Hepatocyte (in vitro differentiated cells): ENCODE data around the gene DACT3. TPM values are rescaled to one million over a fixed set of nuclear protein-coding genes. Genes with fewer than 3 reads are reported as not detected.

Source experiments
- DNase-seq: peaks from one replicate; pipeline ENCODE4 v3.0.0-alpha.2; 2016; ENCODE audit warnings: low spot score
- H2AFZ ChIP-seq: fragments of 200-600 bp; sonication (generic); 2 replicates; pipeline ENCODE4 v1.6.0; 2016; ENCODE audit warnings: antibody characterized with exemption, mild to moderate bottlenecking
- H3K27ac ChIP-seq: fragments of 200-600 bp; sonication (generic); 2 replicates; pipeline ENCODE4 v1.5.1; 2016; ENCODE audit warnings: mild to moderate bottlenecking
- H3K27me3 ChIP-seq: fragments of 200-600 bp; sonication (generic); 2 replicates; pipeline ENCODE4 v1.6.1; 2016
- H3K36me3 ChIP-seq: fragments of 200-600 bp; sonication (generic); replicated peaks from 2 replicates; pipeline ENCODE4 v1.5.1; 2016; ENCODE audit warnings: low read depth; ENCODE audit not compliant: insufficient read depth
- H3K4me1 ChIP-seq: fragments of 200-600 bp; sonication (generic); 2 replicates; pipeline ENCODE4 v1.5.1; 2016; ENCODE audit warnings: mild to moderate bottlenecking, moderate library complexity; ENCODE audit not compliant: insufficient read depth
- H3K4me2 ChIP-seq: fragments of 200-600 bp; sonication (generic); 2 replicates; pipeline ENCODE4 v1.6.0; 2016
- H3K4me3 ChIP-seq: fragments of 200-600 bp; sonication (generic); 2 replicates; pipeline ENCODE4 v1.5.1; 2016; ENCODE audit warnings: mild to moderate bottlenecking
- H3K79me2 ChIP-seq: fragments of 200-600 bp; sonication (generic); 2 replicates; pipeline ENCODE4 v1.6.0; 2017; ENCODE audit warnings: mild to moderate bottlenecking
- H3K9me2 ChIP-seq: fragments of 200-600 bp; sonication (generic); replicated peaks from 2 replicates; pipeline ENCODE4 v1.6.0; 2017; ENCODE audit warnings: mild to moderate bottlenecking; ENCODE audit not compliant: insufficient read depth
- H3K9me3 ChIP-seq: fragments of 200-600 bp; sonication (generic); 2 replicates; pipeline ENCODE4 v1.5.1; 2016; ENCODE audit warnings: low read depth, mild to moderate bottlenecking
- H4K20me1 ChIP-seq: fragments of 200-600 bp; sonication (generic); 2 replicates; pipeline ENCODE4 v1.6.0; 2016; ENCODE audit warnings: mild to moderate bottlenecking; ENCODE audit not compliant: insufficient read depth, poor library complexity, severe bottlenecking
- CTCF ChIP-seq: fragments of 200-600 bp; sonication (generic); IDR thresholded peaks from 2 replicates; pipeline ENCODE4 v1.5.1; 2016; ENCODE audit warnings: antibody characterized with exemption, mild to moderate bottlenecking; ENCODE audit not compliant: poor library complexity
- EZH2 ChIP-seq: fragments of 200-600 bp; sonication (generic); IDR thresholded peaks from 2 replicates; pipeline ENCODE4 v1.6.1; 2016; ENCODE audit warnings: antibody characterized with exemption, mild to moderate bottlenecking, borderline replicate concordance
- EZH2phosphoT487 ChIP-seq: fragments of 200-600 bp; sonication (generic); IDR thresholded peaks from one replicate; pipeline ENCODE4 v1.6.1; 2018; ENCODE audit warnings: antibody characterized with exemption, mild to moderate bottlenecking, low read depth, moderate library complexity; ENCODE audit not compliant: unreplicated experiment, severe bottlenecking
- WGBS: methylation state at CpG from one replicate; pipeline ENCODE4 v1.1.6; 2016; ENCODE audit warnings: low lambda C conversion rate; ENCODE audit errors: missing lambda C conversion rate; 5-methylcytosine and 5-hydroxymethylcytosine counted together
- polyA plus RNA-seq: library from polyadenylated mRNA; unstranded; fragments of >200 nt; fragmentation: Nextera tagmentation; extraction: Ambion mirVana; gene quantifications from 2 replicates; pipeline ENCODE4 v1.2.1, GENCODE V29; 2016
- total RNA-seq: library from RNA; depleted of rRNA; stranded (reverse); fragments of >200 nt; gene quantifications from 2 replicates; pipeline ENCODE4 v1.2.3, GENCODE V29; 2014

DACT3 gene
- total and polyA plus RNA-seq, 2 experiments from 2014 or later = 18.4 TPM

GRCh38 chr19:46602392-46603194 is 58.4 kb downstream of the DACT3 start:
- Histone ChIP-seq H3K4me2 (peak overlapping the region; percentile 87), H3K27ac (peak overlapping the region; percentile 97), H3K9me2 (no peaks in the 10 kb centered on the region), H3K27me3 (no peaks in the 10 kb centered on the region), H3K79me2 (peaks cover 61% of the 10 kb centered on the region), H3K36me3 (no peaks in the 10 kb centered on the region), H3K4me3 (peak overlapping the region; percentile 100), H4K20me1 (peaks cover 45% of the 10 kb centered on the region), H3K4me1 (peaks cover 16% of the 10 kb centered on the region), H3K9me3 (no peaks in the 10 kb centered on the region), H2AFZ (no peak overlapping the region)
- 21% methylated on average over 23 of the region's 23 CpGs for WGBS
- DNase-seq = peak; percentile 25
- no peak for TF ChIP-seq EZH2
- TF ChIP-seq CTCF = no peak
- no peak for TF ChIP-seq EZH2phosphoT487

GRCh38 chr19:46601318-46602224 is 59.4 kb downstream of the DACT3 start, which contains the start of gene CALM3:
CALM3 (plus strand) TSS chr19:46601330; CDS start chr19:46601435, 105 bp downstream.
- H3K79me2 ChIP-seq = peaks cover 54% of the 10 kb centered on the region
- H4K20me1 ChIP-seq = peaks cover 35% of the 10 kb centered on the region
- 2% methylated on average over 27 of the region's 51 CpGs for WGBS
- H3K27me3 ChIP-seq = no peaks in the 10 kb centered on the region
- H3K4me3 ChIP-seq = peak within 1 kb of the TSS; percentile 100
- H3K4me1 ChIP-seq = peaks cover 16% of the 10 kb centered on the region
- no peaks in the 10 kb centered on the region for H3K9me3 ChIP-seq
- peak; percentile 25 for DNase-seq
- H3K27ac ChIP-seq = peak within 1 kb of the TSS; percentile 97
- no peaks in the 10 kb centered on the region for H3K9me2 ChIP-seq
- H2AFZ ChIP-seq = peak within 1 kb of the TSS; percentile 86
- TF ChIP-seq CTCF = no peak
- TF ChIP-seq EZH2 = no peak
- no peak for TF ChIP-seq EZH2phosphoT487
- peak within 1 kb of the TSS; percentile 87 for H3K4me2 ChIP-seq
- no peaks in the 10 kb centered on the region for H3K36me3 ChIP-seq

GRCh38 chr19:46600384-46601317 is 60.3 kb downstream of the DACT3 start:
- no peaks in the 10 kb centered on the region for H3K9me2 ChIP-seq
- H3K4me1 ChIP-seq = peaks cover 16% of the 10 kb centered on the region
- no peaks in the 10 kb centered on the region for H3K36me3 ChIP-seq
- H2AFZ ChIP-seq = peak overlapping the region; percentile 62
- H3K79me2 ChIP-seq = peaks cover 44% of the 10 kb centered on the region
- peak overlapping the region; percentile 97 for H3K27ac ChIP-seq
- peak overlapping the region; percentile 21 for H3K4me3 ChIP-seq
- H3K9me3 ChIP-seq = no peaks in the 10 kb centered on the region
- WGBS = 2% methylated on average over 64 of the region's 93 CpGs
- H3K4me2 ChIP-seq = peak overlapping the region; percentile 77
- TF ChIP-seq EZH2 = no peak
- TF ChIP-seq EZH2phosphoT487 = no peak
- TF ChIP-seq CTCF = no peak
- H3K27me3 ChIP-seq = no peaks in the 10 kb centered on the region
- DNase-seq = peak; percentile 98
- peaks cover 28% of the 10 kb centered on the region for H4K20me1 ChIP-seq
